Mesothelial cell of epicardium (in vitro differentiated cells): ENCODE measurements around the gene HLA-B. TPM values are rescaled to one million over a fixed set of nuclear protein-coding genes. Genes with fewer than 3 reads are reported as not detected.

Source experiments
- DNase-seq, 2 experiments: peaks; one replicate each; pipeline ENCODE4 v3.0.0; 2021; ENCODE audit warnings: low spot score in 2 of 2; ENCODE audit not compliant: unreplicated experiment in 2 of 2
- H3K27ac Mint-ChIP-seq: 2 replicates; pipeline ENCODE4 v1.8.0; 2021; ENCODE audit warnings: mixed read lengths
- H3K27me3 Mint-ChIP-seq: 2 replicates; pipeline ENCODE4 v1.8.0; 2021; ENCODE audit warnings: low read depth, mixed read lengths
- H3K36me3 Mint-ChIP-seq: 2 replicates; pipeline ENCODE4 v1.8.0; 2021; ENCODE audit warnings: mixed read lengths
- H3K4me1 Mint-ChIP-seq: 2 replicates; pipeline ENCODE4 v1.8.0; 2021; ENCODE audit warnings: mixed read lengths
- H3K4me3 Mint-ChIP-seq: 2 replicates; pipeline ENCODE4 v1.8.0; 2021; ENCODE audit warnings: mild to moderate bottlenecking, moderate library complexity, mixed read lengths
- H3K9me3 Mint-ChIP-seq: 2 replicates; pipeline ENCODE4 v1.8.0; 2021; ENCODE audit warnings: mixed read lengths
- CTCF ChIP-seq: fragments of 200-600 bp; sonication (generic); IDR thresholded peaks from one replicate; pipeline ENCODE4 v1.5.0; 2021; ENCODE audit warnings: antibody characterized with exemption; ENCODE audit not compliant: unreplicated experiment
- total RNA-seq: library from RNA; stranded (reverse); gene quantifications from 3 replicates; pipeline ENCODE4 v1.2.1, GENCODE V29; 2021

The HLA-B gene
- total RNA-seq, 1 donor from 2014 or later: 47.7 TPM

GRCh38 chr6:31401403-31401802, 44.4 kb upstream of the HLA-B start:
- Mint-ChIP-seq H3K36me3 (no peaks in the 10 kb centered on the region), H3K4me1 (peaks cover 43% of the 10 kb centered on the region), H3K27ac (peak overlapping the region; percentile 96), H3K27me3 (peaks cover 4% of the 10 kb centered on the region), H3K4me3 (peak overlapping the region; percentile 87), H3K9me3 (no peaks in the 10 kb centered on the region)
- no peak for TF ChIP-seq CTCF
- no peak for DNase-seq

- Mint-ChIP-seq H3K36me3 (no peaks in the 10 kb centered on the region), H3K9me3 (no peaks in the 10 kb centered on the region), H3K27ac (peak overlapping the region; percentile 96), H3K4me1 (peaks cover 42% of the 10 kb centered on the region), H3K4me3 (peak overlapping the region; percentile 87), H3K27me3 (peaks cover 4% of the 10 kb centered on the region)
- no peak for TF ChIP-seq CTCF
- DNase-seq: no peak
Observed at GRCh38 chr6:31400467-31401289, 43.7 kb upstream of the HLA-B start.

GRCh38 chr6:31399589-31400466, 42.8 kb upstream of the HLA-B start:
- H3K9me3 Mint-ChIP-seq: no peaks in the 10 kb centered on the region
- H3K36me3 Mint-ChIP-seq: no peaks in the 10 kb centered on the region
- peak; percentile 61 for TF ChIP-seq CTCF
- H3K4me1 Mint-ChIP-seq: peaks cover 43% of the 10 kb centered on the region
- peak overlapping the region; percentile 87 for H3K4me3 Mint-ChIP-seq
- peak; percentile 67 to 84 for DNase-seq
- peaks cover 4% of the 10 kb centered on the region for H3K27me3 Mint-ChIP-seq
- H3K27ac Mint-ChIP-seq: peak overlapping the region; percentile 96

- H3K4me3 Mint-ChIP-seq: no peak overlapping the region
- H3K36me3 Mint-ChIP-seq: no peaks in the 10 kb centered on the region
Observed at GRCh38 chr6:31397901-31398525, 41.0 kb upstream of the HLA-B start.

More at GRCh38 chr6:31397901-31398525, 41.0 kb upstream of the HLA-B start:
- TF ChIP-seq CTCF: no peak
- peaks cover 4% of the 10 kb centered on the region for H3K27me3 Mint-ChIP-seq
- H3K4me1 Mint-ChIP-seq: peaks cover 37% of the 10 kb centered on the region
- H3K9me3 Mint-ChIP-seq: no peaks in the 10 kb centered on the region
- no peak for DNase-seq
- H3K27ac Mint-ChIP-seq: no peak overlapping the region
